HG03439 (cell line): Measurements from ENCODE around the gene CD14.
"Not testable (repeated sequence)": the region's sequence is repeated elsewhere in the genome, so short reads cannot be mapped to it uniquely, and the experiment has no call there.

Experiments
- ATAC-seq: cut with Tn5 transposase; IDR thresholded peaks from one replicate; pipeline ENCODE4 v1.9.1; 2021; ENCODE audit warnings: mild to moderate bottlenecking, moderate library complexity; ENCODE audit not compliant: unreplicated experiment

Gene CD14

DNA sequence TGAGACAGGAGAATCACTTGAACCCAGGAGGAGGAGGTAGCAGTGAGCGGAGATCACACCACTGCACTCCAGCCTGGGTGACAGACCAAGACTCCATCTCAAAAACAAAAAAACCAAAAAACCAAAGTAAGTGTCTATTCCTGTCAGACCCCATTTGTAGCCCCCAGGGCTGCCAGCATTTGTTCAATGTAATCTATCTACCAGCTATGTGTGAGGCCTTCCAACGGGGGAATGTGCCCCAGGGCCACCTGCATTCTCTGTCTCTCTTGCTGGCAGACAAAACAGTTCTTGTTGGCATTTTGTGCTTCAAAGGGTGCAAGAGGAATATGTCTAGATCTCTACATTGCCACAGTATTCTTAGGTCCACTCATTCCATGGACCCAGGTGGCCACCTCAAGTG is 34.1 kb downstream of the CD14 start:
- no peak for ATAC-seq

DNA sequence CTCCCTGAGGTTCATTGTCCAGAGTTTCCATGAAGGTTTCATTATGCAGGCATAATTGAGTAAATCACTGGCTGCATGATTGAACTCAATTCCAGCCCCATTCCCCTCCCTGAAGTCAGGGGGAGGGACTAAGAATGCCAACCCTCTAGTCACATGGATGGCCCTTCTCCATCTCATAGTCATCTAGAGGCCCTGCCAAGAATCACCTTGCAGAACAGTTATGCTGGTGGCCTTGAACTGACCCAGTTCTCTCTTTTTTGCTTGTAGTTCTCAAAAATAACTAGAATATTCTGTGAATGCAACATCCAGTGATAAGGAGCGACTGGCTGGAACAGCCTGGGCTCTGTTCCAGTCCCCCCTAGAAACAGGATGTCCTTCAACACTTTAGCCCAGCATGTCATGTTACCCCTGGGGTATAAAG is 36.6 kb downstream of the CD14 start:
- no peak for ATAC-seq

DNA sequence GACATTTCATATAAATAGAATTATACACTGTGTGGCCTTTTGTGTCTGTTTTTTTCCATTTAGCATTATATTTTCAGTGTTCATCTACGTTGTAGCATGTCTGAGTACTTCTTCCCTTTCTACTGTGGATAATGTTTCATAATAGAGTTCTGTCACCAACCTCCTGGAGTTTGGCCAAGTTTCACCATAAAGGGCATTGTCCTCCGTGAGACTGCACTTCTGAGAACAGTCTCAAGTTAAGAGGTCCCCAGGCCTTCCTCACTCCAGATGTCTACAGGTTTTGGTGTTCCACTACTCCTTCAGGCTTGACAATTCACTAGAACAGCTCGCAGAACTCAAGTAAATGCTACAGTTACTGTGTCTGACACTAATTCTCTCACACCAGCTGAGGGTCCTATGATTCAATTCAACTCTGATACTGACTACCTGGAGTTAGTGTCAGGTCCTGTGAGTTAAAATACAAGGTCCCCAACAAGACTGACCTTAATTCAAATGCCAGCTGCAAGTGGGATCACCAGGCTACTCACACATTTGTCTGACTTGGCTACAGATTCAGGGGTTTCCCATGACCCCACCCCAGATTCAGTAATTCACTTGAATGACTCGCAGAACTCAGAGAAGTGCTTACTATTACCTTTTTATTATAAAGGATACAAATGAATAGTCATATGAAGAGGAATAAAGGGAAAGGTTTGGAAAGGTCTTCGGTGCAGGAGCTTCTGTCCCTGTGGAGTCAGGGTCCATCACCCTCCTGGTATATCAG is 37.3 kb downstream of the CD14 start:
- no peak for ATAC-seq

DNA sequence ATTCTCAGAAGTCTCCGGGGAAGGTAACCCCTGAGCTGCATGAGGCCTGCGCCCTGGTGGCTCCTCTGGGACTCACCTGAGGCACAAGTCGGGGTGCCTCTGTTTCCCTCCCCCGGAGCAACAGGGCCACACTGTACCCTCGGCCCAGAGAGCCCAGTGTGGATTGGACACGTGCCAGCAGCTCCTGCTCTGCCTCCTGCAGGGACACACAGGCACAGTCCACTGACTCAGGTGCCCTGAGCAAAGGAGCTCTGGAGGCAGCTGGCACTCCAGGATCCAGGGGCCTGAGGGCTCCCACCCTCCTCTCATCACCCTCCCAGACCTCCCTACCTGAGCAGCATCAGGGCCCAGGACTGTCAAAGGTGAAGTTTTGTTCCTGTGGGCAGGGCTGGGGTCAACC is 38.8 kb downstream of the CD14 start:
- ATAC-seq: no peak

DNA sequence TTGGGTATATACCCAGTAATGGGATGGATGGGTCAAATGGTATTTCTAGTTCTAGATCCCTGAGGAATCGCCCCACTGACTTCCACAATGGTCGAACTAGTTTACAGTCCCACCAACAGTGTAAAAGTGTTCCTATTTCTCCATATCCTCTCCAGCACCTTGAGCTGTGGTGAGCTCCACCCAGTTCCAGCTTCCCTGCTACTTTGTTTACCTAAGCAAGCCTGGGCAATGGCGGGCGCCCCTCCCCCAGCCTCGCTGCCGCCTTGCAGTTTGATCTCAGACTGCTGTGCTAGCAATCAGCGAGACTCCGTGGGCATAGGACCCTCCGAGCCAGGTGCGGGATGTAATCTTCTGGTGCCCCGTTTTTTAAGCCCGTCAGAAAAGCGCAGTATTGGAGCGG is 39.9 kb downstream of the CD14 start:
- ATAC-seq: not testable (repeated sequence)

DNA sequence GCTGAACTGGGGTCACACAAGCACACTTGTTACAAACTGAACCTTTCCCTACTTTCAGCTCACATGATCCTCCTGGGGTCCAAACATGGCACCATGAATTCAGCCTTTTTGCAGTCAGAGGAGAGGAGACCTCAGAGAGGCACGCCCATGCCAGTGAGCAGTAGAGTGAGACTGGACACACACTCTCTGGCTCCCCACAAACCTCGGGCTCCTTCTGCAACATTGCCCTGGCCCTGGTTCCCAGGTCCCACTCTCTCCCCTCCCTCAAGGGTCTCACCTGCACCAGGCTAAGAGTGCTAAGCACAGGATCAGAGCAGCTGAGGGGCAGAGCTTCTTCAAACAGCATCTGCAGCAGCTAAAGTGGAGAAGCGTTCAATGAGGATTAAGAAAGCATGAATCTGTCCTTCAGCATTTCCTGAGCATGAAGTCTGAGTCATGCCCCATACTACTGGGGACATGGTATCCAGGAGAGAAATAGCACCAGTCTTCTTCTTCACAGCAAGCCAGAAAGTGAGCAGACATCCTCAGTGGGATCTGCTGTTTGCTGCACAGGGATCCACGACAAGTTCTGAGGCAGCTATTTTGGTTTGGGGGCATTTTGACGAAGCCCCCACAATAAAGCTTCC is 41.1 kb downstream of the CD14 start:
- no peak for ATAC-seq

DNA sequence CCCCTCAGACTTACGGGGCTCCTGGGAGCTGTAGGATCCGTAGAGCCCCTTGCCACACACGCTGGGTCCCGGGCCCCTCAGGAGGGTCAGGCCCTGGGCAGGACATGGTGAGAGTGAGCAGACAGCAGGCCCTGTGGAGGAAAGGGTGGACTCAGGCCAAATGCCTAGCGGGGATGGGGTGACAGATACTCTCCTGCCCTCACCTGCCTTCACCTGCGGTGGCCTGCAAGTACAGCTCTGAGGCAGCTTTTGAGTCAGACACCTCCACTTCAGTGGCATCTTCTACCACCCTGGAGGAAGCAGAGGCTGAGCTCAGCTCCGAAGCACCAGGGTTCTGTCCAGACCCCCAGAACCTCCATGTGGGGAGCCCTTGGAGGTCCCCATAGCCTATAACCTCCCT is 42.1 kb downstream of the CD14 start:
- no peak for ATAC-seq

DNA sequence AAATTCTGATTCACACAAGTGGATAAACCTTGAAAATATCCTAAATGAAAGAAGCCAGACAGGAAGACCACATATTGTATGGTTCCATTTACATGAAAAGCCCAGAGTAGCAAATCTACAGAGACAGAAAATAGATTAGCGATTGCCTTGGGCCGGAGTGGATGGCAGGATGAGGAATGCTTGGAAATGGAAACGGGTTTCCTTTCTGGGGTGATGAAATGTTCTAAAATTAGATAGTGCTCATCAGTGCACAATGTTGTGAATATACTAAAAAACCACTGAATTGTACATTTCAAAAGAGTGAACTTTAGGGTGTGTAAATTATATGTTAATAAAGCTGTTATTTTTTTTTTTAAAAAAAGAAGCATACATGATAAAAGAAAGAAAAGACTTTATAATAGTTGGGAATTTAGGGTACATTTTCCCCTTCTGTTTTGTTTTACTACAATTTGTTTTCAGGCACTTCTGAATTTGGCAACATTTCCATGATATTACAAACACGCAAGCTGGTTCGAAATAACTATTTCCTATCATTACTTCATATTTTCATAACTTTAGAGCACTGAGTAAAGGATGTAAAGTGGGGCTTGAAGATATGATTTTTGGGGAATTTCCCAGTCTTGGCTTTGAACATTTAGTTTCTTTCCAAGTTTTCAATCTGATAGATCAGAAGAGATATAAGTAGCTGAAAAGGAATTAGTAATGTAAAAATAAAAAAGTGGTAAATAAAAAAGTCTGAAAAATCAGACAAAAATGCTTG is 44.5 kb downstream of the CD14 start:
- ATAC-seq: no peak

DNA sequence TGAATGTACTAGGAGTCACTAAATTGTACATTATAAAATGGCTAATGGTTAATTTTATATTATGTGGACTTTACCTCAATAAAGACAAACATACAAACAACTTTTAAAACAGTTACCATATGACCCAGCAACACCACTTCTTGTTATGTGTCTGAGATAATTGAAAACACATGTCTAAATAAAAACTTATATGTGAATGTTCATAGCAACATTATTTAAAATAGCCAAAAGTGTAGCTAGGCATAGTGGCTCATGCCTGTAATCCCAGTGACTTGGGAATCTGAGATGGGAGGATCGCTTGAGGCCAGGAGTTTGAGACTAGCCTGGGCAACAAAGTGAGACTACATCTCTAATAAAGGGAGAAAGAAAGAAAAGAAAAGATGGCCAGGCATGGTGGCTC is 45.5 kb downstream of the CD14 start:
- ATAC-seq: no peak
